Liver (tissue), 3 donors: ENCODE measurements around the gene PELI1.

Source experiments
- CTCF ChIP-seq: fragments of 150-350 bp; IDR thresholded peaks from 2 replicates; pipeline ENCODE4 v1.5.1; 2017; ENCODE audit warnings: improper control_type of control experiment, low read depth, low read length; ENCODE audit not compliant: missing input control
- EGR1 ChIP-seq, 2 donors: IDR thresholded peaks; 2 replicates each; pipeline ENCODE4 v1.6.1; 2016 to 2018; ENCODE audit warnings: antibody characterized with exemption in 2 of 2, low read depth in 2 of 2
- GABPA ChIP-seq, 2 donors: IDR thresholded peaks in 1 of 2; conservative IDR thresholded peaks in 1 of 2; 2 replicates each; pipeline ENCODE4 v1.6.1; 2016; ENCODE audit warnings: antibody characterized with exemption in 2 of 2, mild to moderate bottlenecking in 1 of 2, moderate library complexity in 1 of 2
- RAD21 ChIP-seq, 2 donors: IDR thresholded peaks; 2 replicates each; pipeline ENCODE4 v1.6.1; 2016; ENCODE audit warnings: antibody characterized with exemption in 2 of 2, mild to moderate bottlenecking in 2 of 2
- REST ChIP-seq: IDR thresholded peaks from 2 replicates; pipeline ENCODE4 v1.6.1; 2016; ENCODE audit warnings: antibody characterized with exemption, mild to moderate bottlenecking
- RXRA ChIP-seq, 2 donors: IDR thresholded peaks; 2 replicates each; pipeline ENCODE4 v1.6.1; 2017 to 2018; ENCODE audit warnings: antibody characterized with exemption in 2 of 2, mild to moderate bottlenecking in 1 of 2
- TAF1 ChIP-seq: conservative IDR thresholded peaks from 2 replicates; pipeline ENCODE4 v1.6.1; 2016; ENCODE audit warnings: antibody characterized with exemption, mild to moderate bottlenecking
- YY1 ChIP-seq: IDR thresholded peaks from 2 replicates; pipeline ENCODE4 v1.6.1; 2016; ENCODE audit warnings: antibody characterized with exemption, mild to moderate bottlenecking
- donor health status: healthy.
- donor health status: healthy.

GRCh38 chr2:64122358-64122757 is 21.9 kb downstream of the PELI1 start:
- TF ChIP-seq CTCF (no peak), RAD21 (IDR thresholded peaks at IDR 0.05) (no peak), REST (no peak), RXRA (IDR thresholded peaks at IDR 0.05) (no peak), YY1 (no peak), GABPA (IDR thresholded peaks at IDR 0.05 in 1 of 2, conservative IDR thresholded peaks at IDR 0.05 in 1 of 2) (no peak), TAF1 (no peak), EGR1 (IDR thresholded peaks at IDR 0.05; ENCODE audit: low read depth in 2 of 2) (no peak)
